CD8-positive, alpha-beta memory T cell (primary cell): ENCODE results near the gene ZFPM1. TPM values are rescaled to one million over a fixed set of nuclear protein-coding genes. Genes with fewer than 3 reads are reported as not detected.
"Not testable (repeated sequence)": the region's sequence is repeated elsewhere in the genome, so short reads cannot be mapped to it uniquely, and the experiment has no call there.

ENCODE experiments used
- CTCF ChIA-PET: fragments of 350-600 bp; sonication (Branson Sonifier 250); formaldehyde crosslinking; loops from one replicate; lab custom pipeline; 2021; ENCODE audit warnings: antibody characterized with exemption; lab: Charles Lee
- POLR2A ChIA-PET: fragments of 350-600 bp; sonication (Branson Sonifier 250); formaldehyde crosslinking; loops from one replicate; lab custom pipeline; 2021; ENCODE audit warnings: antibody characterized with exemption; lab: Charles Lee
- DNase-seq, 5 donors: peaks; one replicate each; pipeline versions ENCODE4 v3.0.0 to v3.0.0-alpha.2; 2020 to 2022; ENCODE audit warnings: mixed read lengths in 1 of 5
- H3K27ac ChIP-seq: one replicate; pipeline ENCODE4 v1.7.0; 2013; ENCODE audit warnings: low read depth, mild to moderate bottlenecking, low read length, moderate library complexity
- H3K27me3 ChIP-seq: 2 replicates; pipeline ENCODE4 v1.7.0; 2013; ENCODE audit warnings: low read length, mild to moderate bottlenecking; ENCODE audit not compliant: insufficient read depth, poor library complexity, severe bottlenecking
- H3K36me3 ChIP-seq: 2 replicates; pipeline ENCODE4 v1.7.0; 2013; ENCODE audit warnings: mild to moderate bottlenecking, low read length, moderate library complexity; ENCODE audit not compliant: insufficient read depth
- H3K4me1 ChIP-seq: 2 replicates; pipeline ENCODE4 v1.7.0; 2013; ENCODE audit warnings: mild to moderate bottlenecking, low read length, moderate library complexity; ENCODE audit not compliant: insufficient read depth
- H3K4me3 ChIP-seq: 2 replicates; pipeline ENCODE4 v1.7.0; 2013; ENCODE audit warnings: mild to moderate bottlenecking, low read length
- H3K9me3 ChIP-seq: 2 replicates; pipeline ENCODE4 v1.7.0; 2013; ENCODE audit warnings: mild to moderate bottlenecking, low read length
- H3K27ac Mint-ChIP-seq, 8 donors: one replicate each; pipeline ENCODE4 v1.8.0; 2020 to 2021; ENCODE audit warnings: mixed read lengths in 8 of 8, mild to moderate bottlenecking in 6 of 8, inconsistent platforms in 3 of 8, moderate library complexity in 3 of 8
- H3K27me3 Mint-ChIP-seq, 2 donors: one replicate each; pipeline ENCODE4 v1.8.0; 2020 to 2021; ENCODE audit warnings: mixed read lengths in 2 of 2, mild to moderate bottlenecking in 1 of 2, moderate library complexity in 1 of 2
- H3K36me3 Mint-ChIP-seq, 3 donors: one replicate each; pipeline ENCODE4 v1.8.0; 2020 to 2021; ENCODE audit warnings: mixed read lengths in 3 of 3, inconsistent platforms in 1 of 3, mild to moderate bottlenecking in 1 of 3
- H3K4me1 Mint-ChIP-seq, 3 donors: one replicate each; pipeline ENCODE4 v1.8.0; 2020 to 2021; ENCODE audit warnings: mixed read lengths in 3 of 3, inconsistent platforms in 1 of 3, mild to moderate bottlenecking in 1 of 3
- H3K4me3 Mint-ChIP-seq, 7 donors: one replicate each; pipeline ENCODE4 v1.8.0; 2020 to 2021; ENCODE audit warnings: mixed read lengths in 7 of 7, mild to moderate bottlenecking in 6 of 7, moderate library complexity in 4 of 7, inconsistent platforms in 2 of 7
- H3K9me3 Mint-ChIP-seq, 5 donors: one replicate each; pipeline ENCODE4 v1.8.0; 2020 to 2022; ENCODE audit warnings: mixed read lengths in 5 of 5, mild to moderate bottlenecking in 3 of 5, moderate library complexity in 2 of 5, inconsistent platforms in 1 of 5
- polyA plus RNA-seq: library from polyadenylated mRNA; unstranded; fragments of 300-500 nt; fragmentation: Illumina TruSeq; gene quantifications from one replicate; pipeline ENCODE4 v1.2.3, GENCODE V29; 2021
- total RNA-seq, 2 experiments: library from RNA; stranded (reverse); gene quantifications; one replicate each; pipeline ENCODE4 v1.2.3, GENCODE V29; 2021

The ZFPM1 gene
- total and polyA plus RNA-seq, 3 experiments from 2014 or later, result 0.71 to 16.7 (median 15.5) TPM

- Mint-ChIP-seq H3K27ac (peak overlapping the region in 1 of 8 donors; percentile 72), H3K9me3 (peaks cover 0 to 3% (median 0%) of the 10 kb centered on the region in 5 donors), H3K36me3 (peaks cover 0 to 13% (median 4%) of the 10 kb centered on the region in 3 donors), H3K27me3 (no peaks in the 10 kb centered on the region), H3K4me1 (no peaks in the 10 kb centered on the region), H3K4me3 (peak overlapping the region in 1 of 7 donors; percentile 27)
- DNase-seq, result no peak
- POLR2A ChIA-PET, result no interaction called here
- Histone ChIP-seq H3K27ac (no peak overlapping the region), H3K27me3 (no peaks in the 10 kb centered on the region), H3K4me1 (no peaks in the 10 kb centered on the region), H3K9me3 (no peaks in the 10 kb centered on the region), H3K4me3 (no peak overlapping the region), H3K36me3 (no peaks in the 10 kb centered on the region)
- CTCF ChIA-PET, result no interaction called here
Measured at GRCh38 chr16:88516601-88517061, 63.6 kb downstream of the ZFPM1 start.

GRCh38 chr16:88517208-88517774 is 64.2 kb downstream of the ZFPM1 start:
- POLR2A ChIA-PET, H3K4me3 ChIP-seq, CTCF ChIA-PET, H3K9me3 ChIP-seq, H3K9me3 Mint-ChIP-seq, H3K4me1 ChIP-seq, H3K4me1 Mint-ChIP-seq, H3K36me3 ChIP-seq, H3K27ac ChIP-seq, H3K27me3 ChIP-seq, H3K27me3 Mint-ChIP-seq, H3K4me3 Mint-ChIP-seq, DNase-seq: not testable (repeated sequence)
- Mint-ChIP-seq H3K27ac (peak overlapping the region in 2 of 8 donors; percentile 54 to 68), H3K36me3 (peaks cover 0 to 15% (median 4%) of the 10 kb centered on the region in 3 donors)

GRCh38 chr16:88518411-88519111 is 65.5 kb downstream of the ZFPM1 start:
- Mint-ChIP-seq H3K27ac (peak overlapping the region in 2 of 8 donors; percentile 1 to 57), H3K36me3 (peaks cover 0 to 17% (median 4%) of the 10 kb centered on the region in 3 donors), H3K4me3 (peak overlapping the region in 1 of 7 donors; percentile 44)
- H3K4me1 Mint-ChIP-seq, H3K9me3 Mint-ChIP-seq, DNase-seq, H3K27ac ChIP-seq, H3K9me3 ChIP-seq, H3K27me3 ChIP-seq, H3K4me1 ChIP-seq, POLR2A ChIA-PET, H3K36me3 ChIP-seq, H3K4me3 ChIP-seq, CTCF ChIA-PET, H3K27me3 Mint-ChIP-seq: not testable (repeated sequence)

- Mint-ChIP-seq H3K4me1 (no peaks in the 10 kb centered on the region), H3K36me3 (peaks cover 0 to 15% (median 4%) of the 10 kb centered on the region in 3 donors), H3K9me3 (peaks cover 0 to 3% (median 0%) of the 10 kb centered on the region in 5 donors), H3K27ac (peak overlapping the region in 1 of 8 donors; percentile 53), H3K27me3 (no peaks in the 10 kb centered on the region), H3K4me3 (peak overlapping the region in 1 of 7 donors; percentile 17)
- no peak for DNase-seq
- no peaks in the 10 kb centered on the region for H3K4me1 ChIP-seq
- H3K27ac ChIP-seq, result no peak overlapping the region
- H3K9me3 ChIP-seq, result no peaks in the 10 kb centered on the region
- POLR2A ChIA-PET, result no interaction called here
- CTCF ChIA-PET, result no interaction called here
- H3K36me3 ChIP-seq, result no peaks in the 10 kb centered on the region
- H3K27me3 ChIP-seq, result no peaks in the 10 kb centered on the region
- no peak overlapping the region for H3K4me3 ChIP-seq
Measured at GRCh38 chr16:88519240-88519639, 66.2 kb downstream of the ZFPM1 start.

GRCh38 chr16:88519938-88520653 is 67.0 kb downstream of the ZFPM1 start:
- Histone ChIP-seq H3K27me3 (no peaks in the 10 kb centered on the region), H3K27ac (no peak overlapping the region), H3K4me1 (peaks cover 2% of the 10 kb centered on the region), H3K9me3 (no peaks in the 10 kb centered on the region), H3K36me3 (no peaks in the 10 kb centered on the region), H3K4me3 (no peak overlapping the region)
- Mint-ChIP-seq H3K9me3 (peaks cover 0 to 3% (median 0%) of the 10 kb centered on the region in 5 donors), H3K27ac (peak overlapping the region in 2 of 8 donors; percentile 41 to 55), H3K27me3 (no peaks in the 10 kb centered on the region), H3K4me1 (peaks cover 0 to 3% (median 0%) of the 10 kb centered on the region in 3 donors), H3K4me3 (no peak overlapping the region), H3K36me3 (peaks cover 0 to 9% (median 4%) of the 10 kb centered on the region in 3 donors)
- DNase-seq, result no peak
- ChIA-PET POLR2A (no interaction called here), CTCF (no interaction called here)

GRCh38 chr16:88521674-88522073 is 68.6 kb downstream of the ZFPM1 start:
- H3K4me3 ChIP-seq, result no peak overlapping the region
- Mint-ChIP-seq H3K4me3 (no peak overlapping the region), H3K27me3 (no peaks in the 10 kb centered on the region), H3K4me1 (peaks cover 0 to 8% (median 3%) of the 10 kb centered on the region in 3 donors), H3K36me3 (peaks cover 0 to 4% (median 0%) of the 10 kb centered on the region in 3 donors), H3K27ac (peak overlapping the region in 1 of 8 donors; percentile 32), H3K9me3 (peaks cover 0 to 3% (median 0%) of the 10 kb centered on the region in 5 donors)
- no peak overlapping the region for H3K27ac ChIP-seq
- H3K4me1 ChIP-seq, result peaks cover 7% of the 10 kb centered on the region
- ChIA-PET POLR2A (no interaction called here), CTCF (no interaction called here)
- no peaks in the 10 kb centered on the region for H3K9me3 ChIP-seq
- H3K27me3 ChIP-seq, result no peaks in the 10 kb centered on the region
- no peak for DNase-seq
- H3K36me3 ChIP-seq, result no peaks in the 10 kb centered on the region

GRCh38 chr16:88522276-88522949 is 69.3 kb downstream of the ZFPM1 start:
- POLR2A ChIA-PET, result no interaction called here
- no peak for DNase-seq
- Mint-ChIP-seq H3K27me3 (no peaks in the 10 kb centered on the region), H3K27ac (peak overlapping the region in 1 of 8 donors; percentile 72), H3K4me1 (peaks cover 0 to 8% (median 3%) of the 10 kb centered on the region in 3 donors), H3K4me3 (peak overlapping the region in 1 of 7 donors; percentile 48), H3K36me3 (peaks cover 0 to 4% (median 0%) of the 10 kb centered on the region in 3 donors), H3K9me3 (peaks cover 0 to 3% (median 0%) of the 10 kb centered on the region in 5 donors)
- no peak overlapping the region for H3K4me3 ChIP-seq
- no peaks in the 10 kb centered on the region for H3K36me3 ChIP-seq
- no peak overlapping the region for H3K27ac ChIP-seq
- CTCF ChIA-PET, result no interaction called here
- no peaks in the 10 kb centered on the region for H3K9me3 ChIP-seq
- H3K4me1 ChIP-seq, result peaks cover 7% of the 10 kb centered on the region
- no peaks in the 10 kb centered on the region for H3K27me3 ChIP-seq
